Heart left ventricle (tissue), 16 donors: Measurements from ENCODE around the gene MAST4. TPM values are rescaled to one million over a fixed set of nuclear protein-coding genes. Genes with fewer than 3 reads are reported as not detected.

Experiments
- ATAC-seq, 4 donors: fragments of 200-7000 bp; cut with Tn5 transposase; one replicate each; pipeline ENCODE4 v1.9.1; 2020 to 2022; ENCODE audit warnings: moderate library complexity in 4 of 4, mild to moderate bottlenecking in 3 of 4, moderate number of reproducible peaks in 1 of 4
- DNase-seq, 5 donors: peaks; one replicate each; pipeline ENCODE4 v3.0.0-alpha.2; 2020
- H3K27ac ChIP-seq, 12 donors: fragments of 200-600 bp; sonication (generic) in 4 of 12; one replicate each; pipeline versions ENCODE4 v1.5.0 to v1.8.0; 2016 to 2022; ENCODE audit warnings: mild to moderate bottlenecking in 2 of 12
- H3K27me3 ChIP-seq, 9 donors: fragments of 200-600 bp; sonication (generic) in 2 of 9; one replicate each; pipeline versions ENCODE4 v1.5.1 to v1.8.0; 2016 to 2022; ENCODE audit warnings: mild to moderate bottlenecking in 3 of 9
- H3K36me3 ChIP-seq, 9 donors: fragments of 200-600 bp; sonication (generic) in 2 of 9; one replicate each; pipeline versions ENCODE4 v1.5.0 to v1.8.0; 2018 to 2022; ENCODE audit warnings: mild to moderate bottlenecking in 2 of 9
- H3K4me1 ChIP-seq, 12 donors: fragments of 200-600 bp; sonication (generic) in 4 of 12; one replicate each; pipeline versions ENCODE4 v1.5.0 to v1.8.0; 2016 to 2022; ENCODE audit warnings: mild to moderate bottlenecking in 3 of 12
- H3K4me3 ChIP-seq, 12 donors: fragments of 200-600 bp; sonication (generic) in 4 of 12; one replicate each; pipeline versions ENCODE4 v1.5.0 to v1.8.0; 2017 to 2022; ENCODE audit warnings: mild to moderate bottlenecking in 9 of 12, moderate library complexity in 4 of 12
- H3K9me3 ChIP-seq, 12 donors: fragments of 200-600 bp; sonication (generic) in 4 of 12; one replicate each; pipeline versions ENCODE4 v1.5.0 to v1.8.0; 2016 to 2022; ENCODE audit warnings: mild to moderate bottlenecking in 1 of 12
- POLR2A ChIP-seq, 2 donors: fragments of 450-650 bp; IDR thresholded peaks; one replicate each; pipeline ENCODE4 v1.6.1; 2017; ENCODE audit warnings: antibody characterized with exemption in 2 of 2, mild to moderate bottlenecking in 2 of 2, moderate library complexity in 2 of 2
- WGBS, 4 donors: extraction: QIAGEN DNeasy Blood & Tissue Kit in 2 of 4; methylation state at CpG; one replicate each; pipeline versions ENCODE4 v1.1.5 to v1.1.7; 2013 to 2018; 5-methylcytosine and 5-hydroxymethylcytosine counted together
- intact Hi-C, 10 donors: fragments of 100-400 bp; cut with DNase I; formaldehyde crosslinking; loops; one replicate each; pipeline versions ENCODE4 v1.11.1 to v1.14.2; 2022
- polyA plus RNA-seq, 2 donors: library from polyadenylated mRNA; stranded (reverse); fragments of 200-250 nt; gene quantifications; one replicate each; pipeline ENCODE4 v1.2.3, GENCODE V29; 2013
- total RNA-seq, 9 donors: library from RNA; depleted of rRNA in 2 of 9; stranded (reverse); fragments of >200 nt in 2 of 9; fragmentation: NEBNext Ultra II Directional in 3 of 9; extraction: Animal tissue kit (Norgen Biotek cat#: 25700) in 3 of 9; gene quantifications; one replicate each; pipeline versions ENCODE4 v1.1.0 to v1.2.4, GENCODE V29; 2016 to 2023
- TF ChIP-seq, protein P1 (sequence below), 12 donors: fragments of 200-600 bp; sonication (generic) in 4 of 12; IDR thresholded peaks; one replicate each; pipeline versions ENCODE4 v1.5.0 to v1.8.0; 2018 to 2022; ENCODE audit warnings: antibody characterized with exemption in 12 of 12, mild to moderate bottlenecking in 5 of 12
- donor health status: ischemic (EF 13 %, LVEDD 7.1; RV severe dilation, severe dysfunction).
- donor health status: healthy with polysubstance abuse.
- donor health status: DM: no; HTN: yes; CAD: no.
- donor health status: DM: no; HTN: no; CAD: no.
- donor health status: ischemic (EF 25% LVEDD 6.9; RV normal size, moderate dysfunction).
- donor health status: ischemic (EF 25% LVEDD 5.7; RV mildly dilated, moderate dysfunction).
- donor health status: healthy.
- donor health status: DM: yes; HTN: yes; CAD: no.
- donor health status: ischemic (EF 35%, LVEDD 5.7; RV mildly dilated, moderate dysfunction).
- donor health status: nonischemic (EF 11% LVEDD 7.7; RV severe dilation, severe dysfunction).
- donor health status: DM: yes; HTN: yes; CAD: no.
- donor health status: PGD.
- donor health status: ischemic (EF 29% LVEDD 5.4; RV normal size, mild dysfunction).
- donor health status: nonischemic (EF 23%, LVEDD 6.1; RV moderate dilation, normal function).

MAST4 gene
- total and polyA plus RNA-seq, 11 donors = 26.8 to 96.2 (median 68.1) TPM

DNA sequence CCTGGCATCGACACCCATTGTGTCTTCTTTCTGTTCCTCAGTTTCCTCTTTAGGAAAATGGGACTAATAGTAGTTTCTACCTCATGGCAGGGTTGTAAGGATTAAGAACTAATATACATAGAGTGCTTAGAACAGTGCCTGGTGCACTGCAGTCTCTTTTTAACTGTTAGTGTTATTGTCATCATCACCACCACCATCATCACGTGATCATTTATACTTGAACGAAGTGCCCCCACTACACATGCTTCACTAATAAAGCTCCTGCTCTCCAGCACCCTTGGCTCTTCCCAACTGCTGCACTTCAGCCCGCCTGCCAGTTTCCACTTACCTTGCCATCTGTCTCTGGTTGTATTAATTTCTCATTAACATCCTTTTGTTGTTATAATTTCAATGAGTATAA lies 35.8 kb upstream of the MAST4 start:
- intact Hi-C loops = no loop called here
- no peak overlapping the region for H3K4me3 ChIP-seq
- H3K9me3 ChIP-seq = peaks cover 0 to 3% (median 0%) of the 10 kb centered on the region in 12 donors
- no peak for DNase-seq
- no peak for TF ChIP-seq POLR2A (IDR thresholded peaks at IDR 0.05)
- TF ChIP-seq, protein P1, sequence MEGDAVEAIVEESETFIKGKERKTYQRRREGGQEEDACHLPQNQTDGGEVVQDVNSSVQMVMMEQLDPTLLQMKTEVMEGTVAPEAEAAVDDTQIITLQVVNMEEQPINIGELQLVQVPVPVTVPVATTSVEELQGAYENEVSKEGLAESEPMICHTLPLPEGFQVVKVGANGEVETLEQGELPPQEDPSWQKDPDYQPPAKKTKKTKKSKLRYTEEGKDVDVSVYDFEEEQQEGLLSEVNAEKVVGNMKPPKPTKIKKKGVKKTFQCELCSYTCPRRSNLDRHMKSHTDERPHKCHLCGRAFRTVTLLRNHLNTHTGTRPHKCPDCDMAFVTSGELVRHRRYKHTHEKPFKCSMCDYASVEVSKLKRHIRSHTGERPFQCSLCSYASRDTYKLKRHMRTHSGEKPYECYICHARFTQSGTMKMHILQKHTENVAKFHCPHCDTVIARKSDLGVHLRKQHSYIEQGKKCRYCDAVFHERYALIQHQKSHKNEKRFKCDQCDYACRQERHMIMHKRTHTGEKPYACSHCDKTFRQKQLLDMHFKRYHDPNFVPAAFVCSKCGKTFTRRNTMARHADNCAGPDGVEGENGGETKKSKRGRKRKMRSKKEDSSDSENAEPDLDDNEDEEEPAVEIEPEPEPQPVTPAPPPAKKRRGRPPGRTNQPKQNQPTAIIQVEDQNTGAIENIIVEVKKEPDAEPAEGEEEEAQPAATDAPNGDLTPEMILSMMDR (IDR thresholded peaks at IDR 0.05) = no peak
- WGBS, 4 donors = 73 to 80% (median 77%) methylated on average over 4 of the region's 4 CpGs
- H3K4me1 ChIP-seq = no peaks in the 10 kb centered on the region
- no peak for ATAC-seq
- H3K27ac ChIP-seq = no peak overlapping the region
- no peaks in the 10 kb centered on the region for H3K27me3 ChIP-seq
- no peaks in the 10 kb centered on the region for H3K36me3 ChIP-seq

DNA sequence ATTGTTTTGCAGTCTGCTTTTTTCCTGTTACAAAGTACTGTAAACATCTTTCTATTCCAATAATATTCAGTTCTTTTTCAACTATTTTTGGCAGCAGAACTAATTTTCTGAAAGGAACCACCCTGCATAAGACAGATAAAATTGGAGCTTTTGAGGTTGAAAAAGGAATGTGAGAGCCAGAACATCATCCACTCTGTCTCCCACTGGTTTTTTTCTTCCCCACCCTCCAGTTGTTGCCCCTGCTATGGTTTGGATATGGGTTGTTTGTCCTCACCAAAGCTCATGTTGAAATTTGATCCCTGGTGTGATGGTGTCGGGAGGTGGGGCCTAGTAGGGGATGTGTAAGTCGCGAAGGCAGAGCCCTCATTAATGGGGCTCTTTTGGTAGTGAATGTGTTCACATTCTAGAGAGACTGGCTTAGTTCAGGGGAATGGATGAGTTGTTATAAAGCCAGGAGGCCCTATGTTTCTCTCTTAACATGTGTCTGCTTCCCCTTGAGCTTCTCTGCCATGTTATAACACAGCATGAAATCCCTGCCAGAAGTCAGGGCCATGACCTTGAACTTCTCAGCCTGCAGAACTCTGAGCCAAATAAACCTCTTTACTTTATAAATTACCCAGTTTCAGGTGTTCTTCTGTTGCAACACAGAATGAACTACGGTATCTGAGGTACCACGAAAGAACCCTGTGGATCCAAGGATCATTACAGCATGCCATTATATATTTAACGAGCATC lies 34.8 kb upstream of the MAST4 start:
- H3K9me3 ChIP-seq = no peaks in the 10 kb centered on the region
- 78 to 82% (median 82%) methylated on average over 6 of the region's 6 CpGs for WGBS, 4 donors
- no peaks in the 10 kb centered on the region for H3K36me3 ChIP-seq
- no peak for DNase-seq
- TF ChIP-seq POLR2A (IDR thresholded peaks at IDR 0.05) = no peak
- TF ChIP-seq, protein P1 (IDR thresholded peaks at IDR 0.05) = no peak
- no peaks in the 10 kb centered on the region for H3K27me3 ChIP-seq
- no peak overlapping the region for H3K4me3 ChIP-seq
- no peak overlapping the region for H3K27ac ChIP-seq
- ATAC-seq = no peak
- intact Hi-C loops = no loop called here
- H3K4me1 ChIP-seq = no peaks in the 10 kb centered on the region

DNA sequence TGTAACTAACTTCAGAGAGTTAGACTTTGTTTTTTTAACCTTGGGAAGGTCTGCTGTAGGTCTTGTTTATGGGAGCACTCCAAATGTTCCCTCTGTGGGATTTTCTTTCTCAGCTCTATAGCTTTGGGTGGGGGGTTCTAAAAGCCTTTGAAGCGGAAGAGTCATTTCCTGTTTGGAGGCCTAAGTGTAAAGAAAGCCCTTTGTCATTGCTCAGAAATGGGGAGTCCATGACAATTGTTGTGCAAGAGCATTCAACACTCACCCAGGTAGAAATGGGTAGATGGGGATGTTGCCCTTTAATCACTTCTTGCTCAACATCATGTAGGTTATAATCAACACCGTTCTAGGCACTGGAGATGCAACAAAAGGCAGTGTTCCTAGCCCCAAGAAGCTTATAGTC lies 30.3 kb upstream of the MAST4 start:
- TF ChIP-seq, protein P1 (IDR thresholded peaks at IDR 0.05) = no peak
- intact Hi-C loops = no loop called here
- 75 to 86% (median 84%) methylated on average over 2 of the region's 2 CpGs for WGBS, 4 donors
- Histone ChIP-seq H3K4me3 (no peak overlapping the region), H3K36me3 (no peaks in the 10 kb centered on the region), H3K4me1 (no peaks in the 10 kb centered on the region), H3K9me3 (no peaks in the 10 kb centered on the region), H3K27ac (no peak overlapping the region), H3K27me3 (no peaks in the 10 kb centered on the region)
- DNase-seq (no peak), ATAC-seq (no peak)

DNA sequence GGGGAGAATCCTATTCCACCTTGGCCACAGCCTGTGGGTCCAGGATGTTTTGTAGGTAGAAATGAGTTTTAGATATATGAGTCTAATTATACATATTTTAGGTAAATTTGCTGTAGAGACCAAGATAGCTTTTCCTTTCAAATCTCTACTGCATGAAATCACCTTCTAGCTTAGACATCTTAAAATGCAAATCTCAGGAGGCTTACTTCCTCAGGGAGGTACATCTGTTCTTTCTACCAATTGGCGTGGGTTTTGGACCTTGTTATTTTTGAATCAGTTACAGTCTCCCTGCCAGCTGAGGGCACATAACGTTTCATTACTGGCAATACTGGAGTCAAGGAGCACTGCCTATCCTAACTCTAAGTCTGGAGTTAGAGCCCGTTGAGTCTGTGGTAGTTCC lies 28.7 kb upstream of the MAST4 start:
- intact Hi-C loops = no loop called here
- Histone ChIP-seq H3K4me1 (no peaks in the 10 kb centered on the region), H3K4me3 (no peak overlapping the region), H3K9me3 (no peaks in the 10 kb centered on the region), H3K36me3 (no peaks in the 10 kb centered on the region), H3K27me3 (no peaks in the 10 kb centered on the region), H3K27ac (no peak overlapping the region)
- TF ChIP-seq, protein P1 (IDR thresholded peaks at IDR 0.05) = no peak
- TF ChIP-seq POLR2A (IDR thresholded peaks at IDR 0.05) = no peak
- DNase-seq = no peak
- WGBS, 4 donors = 53 to 76% (median 72%) methylated on average over 3 of the region's 3 CpGs
- no peak for ATAC-seq
